ENCODE data around the gene WNT7B.

GRCh38 chr22:45966320-45966894, 10.6 kb downstream of the WNT7B start:
- TF ChIP-seq EZH2 (IDR thresholded peaks at IDR 0.05) (no peak), POLR2AphosphoS5 (IDR thresholded peaks at IDR 0.05; ENCODE audit: borderline replicate concordance, low read depth, low read length) (no peak)
